ENCODE data around the gene C4orf54. TPM values are rescaled to one million over a fixed set of nuclear protein-coding genes. Genes with fewer than 3 reads are reported as not detected.

The C4orf54 gene
- total RNA-seq, 1 experiment from 2014 or later = not detected

DNA sequence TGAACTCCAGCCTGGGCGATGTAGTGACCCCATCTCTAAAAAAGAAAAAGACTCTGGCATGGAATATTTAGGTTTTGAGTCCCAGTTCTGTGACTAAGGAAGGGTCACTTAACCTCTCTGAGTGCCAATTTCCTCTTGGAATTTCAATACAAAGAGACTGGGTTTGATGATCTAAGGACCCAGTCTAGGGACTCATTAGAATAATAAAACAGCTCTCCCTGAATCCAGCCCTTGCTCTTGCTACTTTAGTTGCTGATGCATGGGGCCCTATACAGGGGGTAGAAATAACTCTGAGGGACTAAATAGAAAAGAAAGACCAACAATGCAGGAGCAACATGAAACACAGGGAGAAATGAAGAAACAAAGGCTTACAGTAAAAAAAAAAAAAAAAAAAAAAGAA, 12.6 kb downstream of the C4orf54 start:
- TF ChIP-seq, protein P1, sequence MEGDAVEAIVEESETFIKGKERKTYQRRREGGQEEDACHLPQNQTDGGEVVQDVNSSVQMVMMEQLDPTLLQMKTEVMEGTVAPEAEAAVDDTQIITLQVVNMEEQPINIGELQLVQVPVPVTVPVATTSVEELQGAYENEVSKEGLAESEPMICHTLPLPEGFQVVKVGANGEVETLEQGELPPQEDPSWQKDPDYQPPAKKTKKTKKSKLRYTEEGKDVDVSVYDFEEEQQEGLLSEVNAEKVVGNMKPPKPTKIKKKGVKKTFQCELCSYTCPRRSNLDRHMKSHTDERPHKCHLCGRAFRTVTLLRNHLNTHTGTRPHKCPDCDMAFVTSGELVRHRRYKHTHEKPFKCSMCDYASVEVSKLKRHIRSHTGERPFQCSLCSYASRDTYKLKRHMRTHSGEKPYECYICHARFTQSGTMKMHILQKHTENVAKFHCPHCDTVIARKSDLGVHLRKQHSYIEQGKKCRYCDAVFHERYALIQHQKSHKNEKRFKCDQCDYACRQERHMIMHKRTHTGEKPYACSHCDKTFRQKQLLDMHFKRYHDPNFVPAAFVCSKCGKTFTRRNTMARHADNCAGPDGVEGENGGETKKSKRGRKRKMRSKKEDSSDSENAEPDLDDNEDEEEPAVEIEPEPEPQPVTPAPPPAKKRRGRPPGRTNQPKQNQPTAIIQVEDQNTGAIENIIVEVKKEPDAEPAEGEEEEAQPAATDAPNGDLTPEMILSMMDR (IDR thresholded peaks at IDR 0.05) = no peak
- TF ChIP-seq, protein P2, sequence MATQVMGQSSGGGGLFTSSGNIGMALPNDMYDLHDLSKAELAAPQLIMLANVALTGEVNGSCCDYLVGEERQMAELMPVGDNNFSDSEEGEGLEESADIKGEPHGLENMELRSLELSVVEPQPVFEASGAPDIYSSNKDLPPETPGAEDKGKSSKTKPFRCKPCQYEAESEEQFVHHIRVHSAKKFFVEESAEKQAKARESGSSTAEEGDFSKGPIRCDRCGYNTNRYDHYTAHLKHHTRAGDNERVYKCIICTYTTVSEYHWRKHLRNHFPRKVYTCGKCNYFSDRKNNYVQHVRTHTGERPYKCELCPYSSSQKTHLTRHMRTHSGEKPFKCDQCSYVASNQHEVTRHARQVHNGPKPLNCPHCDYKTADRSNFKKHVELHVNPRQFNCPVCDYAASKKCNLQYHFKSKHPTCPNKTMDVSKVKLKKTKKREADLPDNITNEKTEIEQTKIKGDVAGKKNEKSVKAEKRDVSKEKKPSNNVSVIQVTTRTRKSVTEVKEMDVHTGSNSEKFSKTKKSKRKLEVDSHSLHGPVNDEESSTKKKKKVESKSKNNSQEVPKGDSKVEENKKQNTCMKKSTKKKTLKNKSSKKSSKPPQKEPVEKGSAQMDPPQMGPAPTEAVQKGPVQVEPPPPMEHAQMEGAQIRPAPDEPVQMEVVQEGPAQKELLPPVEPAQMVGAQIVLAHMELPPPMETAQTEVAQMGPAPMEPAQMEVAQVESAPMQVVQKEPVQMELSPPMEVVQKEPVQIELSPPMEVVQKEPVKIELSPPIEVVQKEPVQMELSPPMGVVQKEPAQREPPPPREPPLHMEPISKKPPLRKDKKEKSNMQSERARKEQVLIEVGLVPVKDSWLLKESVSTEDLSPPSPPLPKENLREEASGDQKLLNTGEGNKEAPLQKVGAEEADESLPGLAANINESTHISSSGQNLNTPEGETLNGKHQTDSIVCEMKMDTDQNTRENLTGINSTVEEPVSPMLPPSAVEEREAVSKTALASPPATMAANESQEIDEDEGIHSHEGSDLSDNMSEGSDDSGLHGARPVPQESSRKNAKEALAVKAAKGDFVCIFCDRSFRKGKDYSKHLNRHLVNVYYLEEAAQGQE (IDR thresholded peaks at IDR 0.05; ENCODE audit: insufficient read depth in 1 of 2, low read depth in 2 of 2, low read length in 1 of 2) = no peak
- TF ChIP-seq POLR2AphosphoS5 (IDR thresholded peaks at IDR 0.05; ENCODE audit: low read depth, low read length) = no peak
- no peak for TF ChIP-seq SIN3A (IDR thresholded peaks at IDR 0.05; ENCODE audit: borderline replicate concordance, insufficient read depth, low read depth, low read length)
- TF ChIP-seq TCF7L2 (IDR thresholded peaks at IDR 0.05; ENCODE audit: low read depth, low read length) = no peak
- H3K36me3 ChIP-seq (ENCODE audit: control insufficient read depth, insufficient read depth, low read length) = no peaks in the 10 kb centered on the region
- H3K27ac ChIP-seq (ENCODE audit: low read length) = no peak overlapping the region
- H3K4me3 ChIP-seq (ENCODE audit: low read depth in 2 of 2, low read length in 2 of 2) = no peak overlapping the region
- no TSS peak for BruUV-seq (replicated peaks)
- ChIA-PET POLR2A (no interaction called here), CTCF (no interaction called here)
- H3K27me3 ChIP-seq (ENCODE audit: control insufficient read depth, insufficient read depth, low read length) = no peaks in the 10 kb centered on the region; the same call in 1 of the 2 replicates
- in situ Hi-C loops (cut with HindIII; ENCODE audit: low pct_unique_long_range_greater_than_20kb, low sequenced_read_pairs) = no loop called here
- intact Hi-C loops (cut with micrococcal nuclease; ENCODE audit: unreplicated experiment) = no loop called here
- no peaks in the 10 kb centered on the region for H3K4me1 ChIP-seq (ENCODE audit: control insufficient read depth, insufficient read depth, low read length)
- ATAC-seq (no peak), DNase-seq (ENCODE audit: low read depth, low spot score) (no peak)
- H3K9me3 ChIP-seq (ENCODE audit: control insufficient read depth, insufficient read depth, low read depth, low read length) = no peaks in the 10 kb centered on the region

DNA sequence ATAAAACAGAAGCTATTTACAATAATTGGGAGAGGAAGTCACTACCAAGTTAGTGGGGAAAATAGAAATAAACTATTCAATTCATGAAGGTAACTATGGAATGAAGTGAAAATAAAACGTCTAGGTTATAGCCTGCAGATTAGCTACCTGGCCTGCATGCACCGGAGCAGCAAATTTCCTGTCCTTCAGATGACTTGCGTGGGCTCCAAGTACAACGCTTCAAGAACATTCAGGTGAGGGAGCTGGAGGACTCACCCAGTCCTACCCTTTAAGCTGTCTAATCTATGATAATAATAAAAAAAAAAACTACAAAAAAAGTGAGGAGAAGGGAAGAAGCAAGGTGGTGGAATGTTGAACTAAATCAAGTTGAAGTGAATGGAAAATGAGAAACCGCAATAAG, 13.2 kb downstream of the C4orf54 start:
- TF ChIP-seq SIN3A (IDR thresholded peaks at IDR 0.05; ENCODE audit: borderline replicate concordance, insufficient read depth, low read depth, low read length) (no peak), TCF7L2 (IDR thresholded peaks at IDR 0.05; ENCODE audit: low read depth, low read length) (no peak), POLR2AphosphoS5 (IDR thresholded peaks at IDR 0.05; ENCODE audit: low read depth, low read length) (no peak)
- TF ChIP-seq, protein P1 (IDR thresholded peaks at IDR 0.05) = no peak
- TF ChIP-seq, protein P2 (IDR thresholded peaks at IDR 0.05; ENCODE audit: insufficient read depth in 1 of 2, low read depth in 2 of 2, low read length in 1 of 2) = no peak
- H3K27me3 ChIP-seq (ENCODE audit: control insufficient read depth, insufficient read depth, low read length) = no peaks in the 10 kb centered on the region; the same call in 1 of the 2 replicates
- no peak for ATAC-seq
- H3K27ac ChIP-seq (ENCODE audit: low read length) = no peak overlapping the region
- in situ Hi-C loops (cut with HindIII; ENCODE audit: low pct_unique_long_range_greater_than_20kb, low sequenced_read_pairs) = no loop called here
- BruUV-seq (replicated peaks) = no TSS peak
- ChIA-PET CTCF (no interaction called here), POLR2A (no interaction called here)
- no peaks in the 10 kb centered on the region for H3K9me3 ChIP-seq (ENCODE audit: control insufficient read depth, insufficient read depth, low read depth, low read length)
- DNase-seq (ENCODE audit: low read depth, low spot score) = no peak
- no peaks in the 10 kb centered on the region for H3K4me1 ChIP-seq (ENCODE audit: control insufficient read depth, insufficient read depth, low read length)
- intact Hi-C loops (cut with micrococcal nuclease; ENCODE audit: unreplicated experiment) = no loop called here
- no peaks in the 10 kb centered on the region for H3K36me3 ChIP-seq (ENCODE audit: control insufficient read depth, insufficient read depth, low read length)
- H3K4me3 ChIP-seq (ENCODE audit: low read depth in 2 of 2, low read length in 2 of 2) = no peak overlapping the region
